ENCODE data around the gene AP5Z1. TPM values are rescaled to one million over a fixed set of nuclear protein-coding genes. Genes with fewer than 3 reads are reported as not detected.

Gene AP5Z1
- total RNA-seq, 2 experiments from 2014 or later, result 15.3 to 18.1 TPM

GRCh38 chr7:4762121-4763055, 13.0 kb upstream of the AP5Z1 start:
- Mint-ChIP-seq H3K4me3 (no peak overlapping the region), H3K27me3 (ENCODE audit: low read depth) (no peaks in the 10 kb centered on the region), H3K9me3 (no peaks in the 10 kb centered on the region), H3K4me1 (ENCODE audit: low read depth) (no peaks in the 10 kb centered on the region), H3K36me3 (ENCODE audit: low read depth) (peaks cover 14% of the 10 kb centered on the region), H3K27ac (no peak overlapping the region)
- CTCF ChIA-PET, result no interaction called here
- no peak for DNase-seq
- intact Hi-C loops (cut with micrococcal nuclease), result no loop called here

- Mint-ChIP-seq H3K27ac (no peak overlapping the region), H3K27me3 (ENCODE audit: low read depth) (no peaks in the 10 kb centered on the region), H3K9me3 (no peaks in the 10 kb centered on the region), H3K4me3 (no peak overlapping the region), H3K4me1 (ENCODE audit: low read depth) (no peaks in the 10 kb centered on the region), H3K36me3 (ENCODE audit: low read depth) (peaks cover 14% of the 10 kb centered on the region)
- DNase-seq, result no peak
- CTCF ChIA-PET, result no interaction called here
- intact Hi-C loops (cut with micrococcal nuclease), result no loop called here
These were observed 12.2 kb upstream of the AP5Z1 start for GRCh38 chr7:4763091-4763793.

- H3K4me1 Mint-ChIP-seq (ENCODE audit: low read depth), result peaks cover 1% of the 10 kb centered on the region
- H3K9me3 Mint-ChIP-seq, result no peaks in the 10 kb centered on the region
These were observed 11.6 kb upstream of the AP5Z1 start for GRCh38 chr7:4763794-4764185.

GRCh38 chr7:4764402-4765007, 10.9 kb upstream of the AP5Z1 start:
- Mint-ChIP-seq H3K4me3 (no peak overlapping the region), H3K4me1 (ENCODE audit: low read depth) (peaks cover 2% of the 10 kb centered on the region), H3K36me3 (ENCODE audit: low read depth) (peaks cover 14% of the 10 kb centered on the region), H3K9me3 (no peaks in the 10 kb centered on the region), H3K27me3 (ENCODE audit: low read depth) (no peaks in the 10 kb centered on the region), H3K27ac (no peak overlapping the region)
- intact Hi-C loops (cut with micrococcal nuclease), result no loop called here
- CTCF ChIA-PET, result no interaction called here
- DNase-seq, result no peak

More at GRCh38 chr7:4763794-4764185, 11.6 kb upstream of the AP5Z1 start:
- intact Hi-C loops (cut with micrococcal nuclease), result no loop called here
- DNase-seq, result no peak
- Mint-ChIP-seq H3K4me3 (no peak overlapping the region), H3K36me3 (ENCODE audit: low read depth) (peaks cover 14% of the 10 kb centered on the region), H3K27me3 (ENCODE audit: low read depth) (no peaks in the 10 kb centered on the region), H3K27ac (no peak overlapping the region)
- CTCF ChIA-PET, result no interaction called here

GRCh38 chr7:4765776-4766490, 9.5 kb upstream of the AP5Z1 start:
- intact Hi-C loops (cut with micrococcal nuclease), result no loop called here
- H3K4me1 Mint-ChIP-seq (ENCODE audit: low read depth), result peaks cover 6% of the 10 kb centered on the region
- H3K27me3 Mint-ChIP-seq (ENCODE audit: low read depth), result no peaks in the 10 kb centered on the region
- no peak overlapping the region for H3K4me3 Mint-ChIP-seq
- H3K36me3 Mint-ChIP-seq (ENCODE audit: low read depth), result peaks cover 10% of the 10 kb centered on the region
- no peak overlapping the region for H3K27ac Mint-ChIP-seq
- CTCF ChIA-PET, result no interaction called here
- DNase-seq, result no peak
- H3K9me3 Mint-ChIP-seq, result no peaks in the 10 kb centered on the region

GRCh38 chr7:4766666-4767519, 8.5 kb upstream of the AP5Z1 start:
- intact Hi-C loops (cut with micrococcal nuclease), result no loop called here
- H3K9me3 Mint-ChIP-seq, result no peaks in the 10 kb centered on the region
- H3K4me1 Mint-ChIP-seq (ENCODE audit: low read depth), result peaks cover 6% of the 10 kb centered on the region
- no peak overlapping the region for H3K4me3 Mint-ChIP-seq
- DNase-seq, result no peak
- CTCF ChIA-PET, result no interaction called here
- H3K27me3 Mint-ChIP-seq (ENCODE audit: low read depth), result no peaks in the 10 kb centered on the region
- H3K27ac Mint-ChIP-seq, result no peak overlapping the region
- H3K36me3 Mint-ChIP-seq (ENCODE audit: low read depth), result peaks cover 5% of the 10 kb centered on the region

GRCh38 chr7:4768597-4769569, 6.5 kb upstream of the AP5Z1 start:
- Mint-ChIP-seq H3K4me3 (no peak overlapping the region), H3K36me3 (ENCODE audit: low read depth) (peaks cover 2% of the 10 kb centered on the region), H3K4me1 (ENCODE audit: low read depth) (peaks cover 9% of the 10 kb centered on the region), H3K27ac (no peak overlapping the region), H3K9me3 (no peaks in the 10 kb centered on the region), H3K27me3 (ENCODE audit: low read depth) (no peaks in the 10 kb centered on the region)
- intact Hi-C loops (cut with micrococcal nuclease), result no loop called here
- no peak for DNase-seq
- CTCF ChIA-PET, result interaction anchor here (0.7 kb wide), 1 partner anchor 156 kb away, joined by 4 read pairs; no protein-coding TSS in a partner anchor

GRCh38 chr7:4769761-4770160, 5.7 kb upstream of the AP5Z1 start:
- H3K4me1 Mint-ChIP-seq (ENCODE audit: low read depth), result peaks cover 18% of the 10 kb centered on the region
- intact Hi-C loops (cut with micrococcal nuclease), result no loop called here
- H3K27ac Mint-ChIP-seq, result no peak overlapping the region
- peaks cover 2% of the 10 kb centered on the region for H3K36me3 Mint-ChIP-seq (ENCODE audit: low read depth)
- CTCF ChIA-PET, result interaction anchor here (0.7 kb wide), 1 partner anchor 157 kb away, joined by 4 read pairs; no protein-coding TSS in a partner anchor
- no peak overlapping the region for H3K4me3 Mint-ChIP-seq
- no peaks in the 10 kb centered on the region for H3K9me3 Mint-ChIP-seq
- DNase-seq, result no peak
- no peaks in the 10 kb centered on the region for H3K27me3 Mint-ChIP-seq (ENCODE audit: low read depth)

- peaks cover 26% of the 10 kb centered on the region for H3K4me1 Mint-ChIP-seq (ENCODE audit: low read depth)
- no peak for DNase-seq
- no peaks in the 10 kb centered on the region for H3K27me3 Mint-ChIP-seq (ENCODE audit: low read depth)
- intact Hi-C loops (cut with micrococcal nuclease), result no loop called here
- no peak overlapping the region for H3K27ac Mint-ChIP-seq
- peaks cover 1% of the 10 kb centered on the region for H3K36me3 Mint-ChIP-seq (ENCODE audit: low read depth)
- no peaks in the 10 kb centered on the region for H3K9me3 Mint-ChIP-seq
- CTCF ChIA-PET, result no interaction called here
- no peak overlapping the region for H3K4me3 Mint-ChIP-seq
These were observed 4.5 kb upstream of the AP5Z1 start for GRCh38 chr7:4770886-4771285.

GRCh38 chr7:4771737-4772136, 3.7 kb upstream of the AP5Z1 start:
- H3K36me3 Mint-ChIP-seq (ENCODE audit: low read depth), result peaks cover 1% of the 10 kb centered on the region
- H3K4me1 Mint-ChIP-seq (ENCODE audit: low read depth), result peaks cover 32% of the 10 kb centered on the region
- H3K4me3 Mint-ChIP-seq, result no peak overlapping the region
- H3K9me3 Mint-ChIP-seq, result no peaks in the 10 kb centered on the region
- intact Hi-C loops (cut with micrococcal nuclease), result no loop called here
- CTCF ChIA-PET, result no interaction called here
- H3K27me3 Mint-ChIP-seq (ENCODE audit: low read depth), result no peaks in the 10 kb centered on the region
- H3K27ac Mint-ChIP-seq, result no peak overlapping the region
- no peak for DNase-seq

GRCh38 chr7:4772306-4772705, 3.1 kb upstream of the AP5Z1 start:
- H3K27me3 Mint-ChIP-seq (ENCODE audit: low read depth), result no peaks in the 10 kb centered on the region
- CTCF ChIA-PET, result no interaction called here
- intact Hi-C loops (cut with micrococcal nuclease), result no loop called here
- H3K4me1 Mint-ChIP-seq (ENCODE audit: low read depth), result peaks cover 36% of the 10 kb centered on the region
- H3K9me3 Mint-ChIP-seq, result no peaks in the 10 kb centered on the region
- DNase-seq, result no peak
- no peak overlapping the region for H3K4me3 Mint-ChIP-seq
- peaks cover 4% of the 10 kb centered on the region for H3K36me3 Mint-ChIP-seq (ENCODE audit: low read depth)
- no peak overlapping the region for H3K27ac Mint-ChIP-seq

All from activated naive CD4-positive, alpha-beta T cell treated with anti-CD3 and anti-CD28 coated beads for 36 hours (primary cell).